ENCODE data around the gene KIAA0319L.
"Not testable (repeated sequence)": the region's sequence is repeated elsewhere in the genome, so short reads cannot be mapped to it uniquely, and the experiment has no call there.

Gene KIAA0319L

DNA sequence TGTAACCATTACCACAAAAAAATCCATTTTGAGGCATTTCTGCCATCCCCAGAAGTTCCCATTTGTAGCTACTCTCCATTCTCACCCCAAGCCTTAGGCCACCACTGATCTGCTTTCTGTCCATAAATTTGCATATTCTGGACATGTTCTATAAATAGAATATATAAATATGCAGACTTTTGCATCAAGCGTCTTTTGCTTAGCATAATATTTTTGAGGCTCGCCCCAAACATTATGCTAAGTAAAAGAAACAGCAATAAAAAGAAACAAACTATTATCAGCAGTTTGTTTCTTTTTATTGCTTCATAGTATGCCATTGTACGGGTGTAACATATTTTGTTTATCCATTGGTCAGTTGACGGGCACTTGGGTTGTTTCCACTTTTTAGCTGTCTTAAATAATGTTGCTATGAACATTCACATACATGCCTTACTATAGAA, 23.8 kb upstream of the KIAA0319L start:
- no peak for DNase-seq

GRCh38 chr1:35577071-35577998, 20.1 kb upstream of the KIAA0319L start:
- DNase-seq = no peak

DNA sequence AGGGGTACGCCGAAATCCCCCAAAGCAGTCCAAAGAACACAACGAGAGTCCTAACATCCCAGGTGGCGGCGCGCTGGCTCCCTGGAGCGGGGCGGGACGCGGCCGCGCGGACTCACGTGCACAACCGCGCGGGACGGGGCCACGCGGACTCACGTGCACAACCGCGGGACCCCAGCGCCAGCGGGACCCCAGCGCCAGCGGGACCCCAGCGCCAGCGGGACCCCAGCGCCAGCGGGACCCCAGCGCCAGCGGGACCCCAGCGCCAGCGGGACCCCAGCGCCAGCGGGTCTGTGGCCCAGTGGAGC, 19.5 kb upstream of the KIAA0319L start:
- not testable (repeated sequence) for DNase-seq

GRCh38 chr1:35576061-35576765, 19.0 kb upstream of the KIAA0319L start:
- DNase-seq = no peak

- DNase-seq = no peak
Measured at GRCh38 chr1:35575416-35575958, 18.3 kb upstream of the KIAA0319L start.

DNA sequence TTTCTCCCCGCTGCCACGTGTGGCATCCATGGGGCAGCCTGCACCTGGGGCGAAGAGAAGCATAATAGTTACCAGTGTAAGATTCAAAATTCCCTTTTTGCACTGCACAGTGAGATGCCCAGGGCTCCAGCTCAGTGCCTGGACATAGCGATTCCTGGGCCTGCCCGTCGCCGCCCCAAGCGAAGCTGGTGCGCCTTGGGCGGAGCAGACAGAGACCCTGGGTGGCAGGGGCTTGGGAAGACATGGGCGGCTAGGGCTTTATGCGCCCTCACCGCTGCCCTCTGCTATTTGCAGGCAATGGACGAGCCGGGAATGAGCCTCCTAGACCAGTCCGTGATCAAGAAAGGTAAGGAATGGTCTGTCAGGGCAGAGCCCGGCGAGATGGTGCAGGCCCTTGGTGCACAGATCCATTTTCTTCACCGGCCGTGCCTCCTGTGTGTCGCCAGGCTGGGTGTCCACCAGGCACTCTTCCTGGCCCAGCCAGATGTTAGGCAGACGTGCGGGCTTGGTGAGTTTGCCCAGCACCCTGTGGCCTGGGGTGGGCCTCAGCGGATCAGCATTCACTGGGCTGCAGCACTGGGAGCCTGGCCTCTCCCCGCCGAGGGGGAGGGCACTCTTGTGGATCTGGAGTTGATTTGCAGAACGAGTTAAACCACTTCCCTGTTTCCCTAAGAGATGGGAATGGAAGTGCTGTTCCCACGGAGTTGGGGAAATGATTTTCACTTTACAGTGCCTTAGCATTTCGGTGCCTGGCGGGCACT, 17.6 kb upstream of the KIAA0319L start:
- DNase-seq = no peak

DNA sequence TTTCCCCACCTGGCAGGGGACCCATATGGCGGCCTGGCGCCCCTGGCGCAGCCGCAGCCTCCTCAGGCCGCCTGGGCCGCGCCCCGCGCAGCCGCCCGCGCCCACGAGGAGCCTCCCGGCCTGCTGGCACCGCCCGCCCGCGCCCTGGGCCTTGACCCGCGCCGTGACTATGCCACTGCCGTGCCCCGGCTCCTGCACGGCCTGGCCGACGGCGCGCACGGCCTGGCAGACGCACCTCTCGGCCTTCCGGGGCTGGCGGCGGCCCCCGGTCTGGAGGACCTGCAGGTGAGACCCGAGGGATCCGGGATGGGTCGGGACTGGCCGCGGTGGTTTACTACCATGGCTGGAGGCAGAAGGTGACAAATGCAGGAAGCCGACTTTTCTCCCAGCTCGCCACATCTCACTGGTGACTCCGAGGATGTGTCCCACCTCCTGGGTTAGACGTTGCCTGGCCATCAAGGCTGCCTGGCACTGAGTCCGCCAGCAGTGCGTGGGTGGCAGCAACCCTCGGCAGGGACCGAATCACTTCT, 17.0 kb upstream of the KIAA0319L start:
- no peak for DNase-seq

- DNase-seq = peak; percentile 67
Measured at GRCh38 chr1:35573198-35574124, 16.3 kb upstream of the KIAA0319L start, which contains the start of gene TFAP2E. Gene TFAP2E (plus strand): TSS chr1:35573314. CDS start chr1:35573578, 264 bp downstream.

DNA sequence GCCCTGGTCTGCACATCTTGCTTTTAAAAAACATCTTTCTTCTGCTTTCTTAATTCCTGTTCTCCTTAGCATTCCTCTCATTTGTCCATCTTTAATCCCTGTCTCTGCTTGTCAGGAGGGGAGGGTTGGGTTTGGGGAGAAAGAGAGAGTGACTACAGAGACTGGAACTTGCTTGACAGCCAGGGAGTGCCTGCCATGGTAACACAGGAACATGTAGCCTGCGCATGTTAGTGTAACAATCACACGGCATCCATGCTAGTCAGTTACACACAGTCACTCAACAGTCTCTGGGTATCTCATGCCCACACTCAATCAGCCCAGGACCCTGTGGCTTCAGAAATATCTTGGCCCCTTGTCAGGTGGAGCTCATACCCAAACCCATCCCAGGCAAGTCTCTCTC, 15.1 kb upstream of the KIAA0319L start:
- DNase-seq = no peak

DNA sequence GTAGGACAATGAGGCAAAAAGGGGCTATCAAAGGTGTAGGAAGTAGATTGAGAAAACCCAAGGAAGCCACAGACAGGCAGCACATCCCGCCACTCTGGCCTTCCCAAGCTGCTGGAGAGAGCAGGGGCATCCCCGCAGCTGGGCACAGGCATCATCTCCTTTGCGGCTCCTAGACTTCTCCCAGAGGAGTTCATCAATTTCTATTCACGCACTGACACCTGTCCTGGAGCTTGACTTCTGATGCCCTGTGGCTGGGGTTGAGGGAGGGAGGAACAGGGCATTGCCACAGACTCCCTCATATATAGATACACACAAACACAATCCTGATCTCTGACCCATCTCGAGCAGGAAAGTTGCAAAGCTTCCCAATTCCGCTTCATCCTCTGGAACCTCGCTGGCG, 14.1 kb upstream of the KIAA0319L start:
- DNase-seq = no peak

DNA sequence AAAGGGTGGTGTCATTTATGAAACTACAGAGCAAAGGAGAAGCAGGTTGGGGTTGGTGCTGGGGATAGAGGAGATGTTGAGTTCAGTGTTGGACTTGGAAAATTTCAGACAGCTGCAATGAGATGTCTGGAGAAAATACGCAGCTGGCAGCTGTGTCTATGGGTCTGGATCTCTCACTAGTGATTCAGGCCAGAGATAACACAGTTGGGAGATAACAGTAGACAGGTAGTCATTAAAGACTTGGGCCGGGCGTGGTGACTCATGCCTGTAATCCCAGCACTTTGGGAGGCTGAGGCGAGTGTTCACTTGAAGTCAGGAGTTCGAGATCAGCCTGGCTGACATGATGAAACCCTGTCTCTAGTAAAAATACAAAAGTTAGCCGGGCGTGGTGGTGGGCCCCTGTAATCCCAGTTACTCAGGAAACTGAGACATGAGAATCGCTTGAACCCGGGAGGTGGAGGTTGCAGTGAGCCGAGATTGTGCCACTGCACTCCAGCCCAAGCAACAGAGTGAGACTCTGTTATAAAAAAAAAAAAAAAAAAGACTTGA, 13.5 kb upstream of the KIAA0319L start:
- DNase-seq = no peak

- no peak for DNase-seq
Measured at GRCh38 chr1:35569936-35570335, 12.7 kb upstream of the KIAA0319L start.

DNA sequence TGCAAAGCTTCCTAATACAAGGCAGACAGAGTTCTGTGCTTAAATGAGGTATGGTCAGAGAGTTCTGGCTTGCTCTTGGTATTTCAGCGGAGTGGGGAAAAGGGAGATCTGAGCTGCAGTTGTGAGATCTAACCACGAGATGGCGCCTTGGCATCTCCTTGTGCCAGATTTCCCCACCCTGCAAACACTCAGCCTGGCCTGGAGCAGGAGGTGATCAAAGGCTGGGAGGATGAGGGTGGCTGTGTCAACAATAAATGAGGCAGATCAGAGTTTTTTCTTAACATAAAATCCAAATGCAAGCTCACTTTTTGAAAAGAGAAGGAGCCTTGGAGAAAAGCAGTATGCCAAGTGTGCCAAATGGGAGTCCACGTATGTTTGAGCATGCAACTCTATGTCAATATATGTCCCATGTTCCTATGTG, 11.8 kb upstream of the KIAA0319L start:
- DNase-seq = peak; percentile 87

DNA sequence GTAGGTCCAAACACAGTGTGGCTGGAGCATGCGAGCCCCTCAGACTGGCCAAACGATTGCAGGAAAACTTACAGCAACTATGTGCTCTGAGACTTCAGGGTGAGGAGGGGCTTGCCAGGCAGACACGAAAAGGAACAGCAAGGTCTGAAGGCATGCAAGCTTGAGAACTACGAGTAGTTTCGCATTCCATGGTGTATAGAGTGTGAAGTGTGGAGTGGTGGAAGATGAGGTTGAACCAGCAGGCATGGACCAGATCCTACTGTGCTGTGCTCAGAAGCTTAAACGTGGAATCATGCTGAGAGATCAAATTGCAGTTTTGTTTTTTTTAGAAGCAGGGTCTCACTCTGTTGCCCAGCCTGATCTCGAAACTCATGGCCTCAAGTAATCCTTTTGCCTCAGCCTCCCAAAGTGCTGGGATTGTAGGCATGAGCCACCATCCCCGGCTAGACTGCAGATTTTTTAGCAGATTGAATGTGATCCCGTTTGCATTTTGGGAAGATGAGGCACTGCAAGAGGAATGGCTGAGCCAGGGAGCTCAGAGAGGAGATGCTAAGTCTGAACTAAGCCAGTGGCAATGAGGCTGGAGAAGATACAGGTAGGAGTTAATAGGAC, 10.8 kb upstream of the KIAA0319L start:
- no peak for DNase-seq

DNA sequence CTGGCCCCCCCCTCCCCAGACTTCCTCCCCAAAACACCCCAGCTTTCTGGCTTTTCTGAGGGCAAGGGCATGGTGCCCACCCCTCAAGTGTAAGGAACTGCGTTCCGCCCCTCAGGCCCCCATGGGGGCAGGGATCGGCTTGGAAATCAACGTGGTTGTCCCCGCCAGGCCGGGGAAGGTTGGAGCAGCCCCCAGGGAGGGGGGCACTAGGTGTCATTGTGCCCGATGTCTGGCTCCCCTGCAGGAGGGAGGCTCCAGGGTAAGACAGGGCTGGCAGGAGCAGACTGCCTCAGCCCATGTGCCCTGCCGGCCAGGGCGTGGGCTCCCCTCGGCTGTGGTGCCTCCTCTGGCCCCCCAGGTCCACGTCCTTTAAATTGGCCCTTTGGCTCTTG, 8.5 kb upstream of the KIAA0319L start:
- no peak for DNase-seq

DNA sequence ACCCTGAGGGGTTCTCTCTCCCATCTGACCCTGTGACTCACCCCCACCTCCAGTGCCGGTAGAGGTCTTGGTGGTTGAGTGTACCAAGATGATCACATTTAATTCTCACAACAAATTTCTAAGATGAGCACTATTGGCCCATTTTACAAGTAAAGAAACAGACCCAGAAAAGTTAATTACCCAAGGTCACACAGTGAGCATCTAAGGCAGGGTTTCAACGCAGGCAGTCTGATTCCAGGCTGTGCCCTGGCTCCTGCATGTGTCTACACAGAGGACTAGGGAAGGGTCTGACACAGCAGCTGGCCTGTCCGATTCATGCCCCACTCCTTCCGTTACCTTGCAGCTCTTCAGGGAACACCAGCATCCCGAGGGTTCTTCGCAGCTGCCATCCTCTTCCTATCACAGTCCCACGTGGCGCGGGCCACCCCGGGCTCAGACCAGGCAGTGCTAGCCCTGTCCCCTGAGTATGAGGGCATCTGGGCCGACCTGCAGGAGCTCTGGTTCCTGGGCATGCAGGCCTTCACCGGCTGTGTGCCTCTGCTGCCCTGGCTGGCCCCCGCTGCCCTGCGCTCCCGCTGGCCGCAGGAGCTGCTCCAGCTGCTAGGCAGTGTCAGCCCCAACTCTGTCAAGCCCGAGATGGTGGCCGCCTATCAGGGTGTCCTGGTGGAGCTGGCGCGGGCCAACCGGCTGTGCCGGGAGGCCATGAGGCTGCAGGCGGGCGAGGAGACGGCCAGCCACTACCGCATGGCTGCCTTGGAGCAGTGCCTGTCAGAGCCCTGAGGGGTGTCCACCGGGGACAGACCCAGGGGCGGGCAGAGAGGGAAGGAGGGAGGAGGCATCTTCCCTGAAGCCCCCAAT, 7.9 kb upstream of the KIAA0319L start:
- DNase-seq = no peak

DNA sequence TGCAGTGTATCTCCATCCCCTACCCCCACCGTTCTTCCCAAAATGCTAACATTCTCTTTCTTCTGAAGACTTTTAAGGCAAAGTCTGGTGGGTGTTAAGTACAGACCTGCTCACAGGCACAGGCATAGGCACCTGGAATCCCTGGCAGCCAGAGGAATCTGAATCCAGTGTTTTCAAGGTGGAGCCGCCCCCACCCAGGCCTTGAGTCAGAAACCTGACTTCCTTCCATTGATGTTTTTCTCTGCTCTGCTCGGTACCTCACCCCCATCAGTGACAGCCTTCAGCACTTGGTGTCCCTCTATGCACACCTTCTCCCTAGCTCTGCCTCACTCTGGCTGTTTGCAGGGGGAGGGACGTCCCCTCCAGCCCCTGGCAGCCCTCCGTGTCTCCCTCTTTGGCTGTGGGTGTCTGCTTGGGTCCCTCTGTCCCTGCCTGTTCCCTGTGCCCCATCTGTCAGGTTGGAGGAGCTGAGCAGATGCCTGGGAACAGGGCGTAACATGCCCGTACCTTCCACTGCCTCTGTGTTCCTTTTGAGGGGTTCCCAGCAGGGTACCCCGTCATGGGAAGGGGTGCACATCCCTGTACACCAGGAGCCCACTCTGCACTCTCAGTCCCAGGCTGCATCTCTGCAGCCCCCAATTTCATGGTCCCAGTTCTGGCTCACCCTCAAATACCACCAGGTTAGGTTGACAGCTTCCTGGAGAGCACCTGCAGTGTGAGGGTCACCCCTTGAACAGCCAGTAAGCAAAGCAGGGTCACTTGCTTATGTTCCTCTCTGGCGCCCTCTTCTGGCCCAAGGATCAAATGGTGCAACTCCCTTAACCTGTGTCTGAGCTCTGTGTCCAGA, 7.1 kb upstream of the KIAA0319L start:
- DNase-seq = peak; percentile 90

DNA sequence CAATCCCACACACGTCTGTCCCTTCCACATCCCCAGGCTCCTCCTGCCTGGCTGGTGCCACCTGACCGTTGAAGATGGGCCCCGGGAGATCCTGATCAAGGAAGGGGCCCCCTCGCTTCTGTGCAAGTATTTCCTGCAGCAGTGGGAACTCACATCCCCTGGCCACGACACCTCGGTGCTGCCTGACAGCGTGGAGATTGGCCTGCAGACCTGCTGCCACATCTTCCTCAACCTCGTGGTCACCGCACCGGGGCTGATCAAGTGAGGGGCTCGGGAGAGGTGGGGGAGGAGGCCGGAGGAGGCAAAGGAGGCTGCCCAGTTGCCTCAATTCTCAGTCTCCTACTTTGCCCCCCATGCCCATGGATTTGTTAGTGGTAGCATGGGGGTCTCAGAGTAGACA, 6.0 kb upstream of the KIAA0319L start:
- DNase-seq = no peak

Measured in NCI-H82 (cell line).